ENCODE results near the gene DLX1. TPM values are rescaled to one million over a fixed set of nuclear protein-coding genes. Genes with fewer than 3 reads are reported as not detected.

The DLX1 gene
- total RNA-seq, 1 donor from 2014 or later, result not detected

- FAIRE-seq (no peak), DNase-seq (ENCODE audit: low read depth) (no peak)
- no peaks in the 10 kb centered on the region for H3K36me3 ChIP-seq (ENCODE audit: control insufficient read depth, insufficient read depth, low read length)
- TF ChIP-seq CTCF (IDR thresholded peaks at IDR 0.05; ENCODE audit: insufficient read depth, low read length, severe bottlenecking), result no peak
- H3K27me3 ChIP-seq (ENCODE audit: control insufficient read depth, insufficient read depth, low read length), result peaks cover 79% of the 10 kb centered on the region
- no peak overlapping the region for H3K4me3 ChIP-seq (ENCODE audit: low read depth, low read length)
These were observed 987 bp upstream of the DLX1 start for GRCh38 chr2:172084395-172084644.

GRCh38 chr2:172084645-172085459 lies 455 bp upstream of the DLX1 start:
- FAIRE-seq, result no peak
- TF ChIP-seq CTCF (IDR thresholded peaks at IDR 0.05; ENCODE audit: insufficient read depth, low read length, severe bottlenecking), result no peak

GRCh38 chr2:172086241-172087206 lies 1.2 kb downstream of the DLX1 start:
- Histone ChIP-seq H3K36me3 (ENCODE audit: control insufficient read depth, insufficient read depth, low read length) (no peaks in the 10 kb centered on the region), H3K27me3 (ENCODE audit: control insufficient read depth, insufficient read depth, low read length) (peaks cover 86% of the 10 kb centered on the region), H3K4me3 (ENCODE audit: low read depth, low read length) (no peak overlapping the region)
- DNase-seq (ENCODE audit: low read depth), result no peak
- TF ChIP-seq CTCF (IDR thresholded peaks at IDR 0.05; ENCODE audit: insufficient read depth, low read length, severe bottlenecking), result peak; percentile 51
- no peak for FAIRE-seq

More at GRCh38 chr2:172084645-172085459, 455 bp upstream of the DLX1 start:
- DNase-seq (ENCODE audit: low read depth), result peak; percentile 90
- Histone ChIP-seq H3K27me3 (ENCODE audit: control insufficient read depth, insufficient read depth, low read length) (peaks cover 84% of the 10 kb centered on the region), H3K4me3 (ENCODE audit: low read depth, low read length) (peak overlapping the region; percentile 38), H3K36me3 (ENCODE audit: control insufficient read depth, insufficient read depth, low read length) (no peaks in the 10 kb centered on the region)

- Histone ChIP-seq H3K27me3 (ENCODE audit: control insufficient read depth, insufficient read depth, low read length) (peaks cover 84% of the 10 kb centered on the region), H3K36me3 (ENCODE audit: control insufficient read depth, insufficient read depth, low read length) (no peaks in the 10 kb centered on the region), H3K4me3 (ENCODE audit: low read depth, low read length) (no peak overlapping the region)
- FAIRE-seq (no peak), DNase-seq (ENCODE audit: low read depth) (no peak)
- TF ChIP-seq CTCF (IDR thresholded peaks at IDR 0.05; ENCODE audit: insufficient read depth, low read length, severe bottlenecking), result no peak
These were observed 2.0 kb downstream of the DLX1 start for GRCh38 chr2:172087207-172087779.

- H3K27me3 ChIP-seq (ENCODE audit: control insufficient read depth, insufficient read depth, low read length), result peaks cover 82% of the 10 kb centered on the region
- no peak for TF ChIP-seq CTCF (IDR thresholded peaks at IDR 0.05; ENCODE audit: insufficient read depth, low read length, severe bottlenecking)
- H3K36me3 ChIP-seq (ENCODE audit: control insufficient read depth, insufficient read depth, low read length), result no peaks in the 10 kb centered on the region
- no peak for DNase-seq (ENCODE audit: low read depth)
- no peak for FAIRE-seq
- H3K4me3 ChIP-seq (ENCODE audit: low read depth, low read length), result no peak overlapping the region
These were observed 2.5 kb downstream of the DLX1 start for GRCh38 chr2:172087780-172088244.

All from bronchial epithelial cell (primary cell).